Subcutaneous abdominal adipose tissue (tissue), 5 donors: Measurements from ENCODE around the gene OGDHL.

Source experiments
- H3K27ac ChIP-seq: one replicate; pipeline ENCODE4 v1.7.0; 2013; ENCODE audit warnings: low read depth, mild to moderate bottlenecking, inconsistent platforms, low read length, moderate library complexity
- H3K27me3 ChIP-seq, 5 donors: one replicate each; pipeline ENCODE4 v1.7.0; 2013; ENCODE audit warnings: low read length in 5 of 5, inconsistent platforms in 1 of 5; ENCODE audit not compliant: control insufficient read depth in 5 of 5, insufficient read depth in 4 of 5
- H3K36me3 ChIP-seq, 5 donors: one replicate each; pipeline ENCODE4 v1.7.0; 2013; ENCODE audit warnings: low read length in 5 of 5; ENCODE audit not compliant: control insufficient read depth in 5 of 5, insufficient read depth in 5 of 5
- H3K4me1 ChIP-seq, 5 donors: one replicate each; pipeline ENCODE4 v1.7.0; 2013; ENCODE audit warnings: low read length in 5 of 5, mild to moderate bottlenecking in 3 of 5, moderate library complexity in 1 of 5; ENCODE audit not compliant: control insufficient read depth in 5 of 5, insufficient read depth in 5 of 5
- H3K4me3 ChIP-seq, 5 donors: one replicate each; pipeline ENCODE4 v1.7.0; 2013; ENCODE audit warnings: low read length in 5 of 5, low read depth in 1 of 5
- H3K9ac ChIP-seq, 5 donors: one replicate each; pipeline ENCODE4 v1.7.0; 2013; ENCODE audit warnings: low read length in 5 of 5, mild to moderate bottlenecking in 4 of 5, moderate library complexity in 3 of 5
- H3K9me3 ChIP-seq, 5 donors: one replicate each; pipeline ENCODE4 v1.7.0; 2013; ENCODE audit warnings: low read length in 5 of 5; ENCODE audit not compliant: control insufficient read depth in 5 of 5
- donor health status: healthy.
- donor health status: healthy.
- donor health status: healthy.
- donor health status: healthy.
- donor health status: healthy.

The OGDHL gene

DNA sequence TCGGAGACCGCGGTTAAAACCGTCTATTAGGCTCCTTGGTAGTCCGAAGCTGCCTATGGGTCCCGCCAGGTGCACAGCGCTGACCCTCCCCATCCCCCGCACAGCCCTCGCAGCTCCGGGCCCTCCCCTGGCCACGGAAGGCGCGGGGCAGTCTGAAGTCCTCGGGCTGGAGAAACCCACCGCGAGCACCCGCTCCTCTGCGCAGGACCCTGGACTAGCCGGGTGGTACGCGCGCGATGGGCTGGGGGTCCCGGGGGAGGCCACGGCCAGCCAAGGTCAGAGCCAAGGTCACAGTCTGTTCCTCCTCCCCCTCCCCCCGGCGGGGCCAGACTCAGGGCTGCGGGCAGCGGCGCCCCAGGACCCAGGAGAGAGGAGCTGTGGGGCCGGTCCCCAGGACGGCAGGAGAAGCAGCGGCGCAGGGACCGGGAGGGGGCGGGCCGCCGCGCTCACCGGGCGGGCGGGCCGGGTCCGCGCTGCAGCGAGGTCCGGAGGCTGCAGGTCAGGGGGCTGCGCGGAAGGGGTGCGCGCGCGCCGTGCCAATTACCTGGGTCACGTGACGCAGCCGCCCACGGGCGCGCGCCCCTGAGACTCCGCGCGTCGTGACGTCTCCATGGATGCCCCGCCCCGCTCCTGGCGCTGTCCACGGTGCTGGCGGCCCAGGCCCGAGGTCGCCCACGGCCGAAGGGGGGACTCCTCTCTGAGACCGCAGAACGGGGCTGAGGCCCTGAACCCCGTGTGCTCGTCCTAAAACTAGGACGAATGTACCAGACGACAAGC lies at the start of gene OGDHL:
OGDHL (minus strand) TSS at position 535 of the 777 bp plus-strand sequence. CDS start 3,731 bp downstream, outside the sequence.
- Histone ChIP-seq H3K27me3 (peaks cover 10 to 36% (median 21%) of the 10 kb centered on the region in 5 donors), H3K36me3 (no peaks in the 10 kb centered on the region), H3K4me1 (peaks cover 0 to 12% (median 9%) of the 10 kb centered on the region in 5 donors), H3K27ac (no peak within 1 kb of the TSS), H3K9ac (no peak within 1 kb of the TSS), H3K4me3 (peak within 1 kb of the TSS in 4 of 5 donors; percentile 39 to 72 (median 60)), H3K9me3 (peaks cover 2 to 9% (median 7%) of the 10 kb centered on the region in 5 donors)

DNA sequence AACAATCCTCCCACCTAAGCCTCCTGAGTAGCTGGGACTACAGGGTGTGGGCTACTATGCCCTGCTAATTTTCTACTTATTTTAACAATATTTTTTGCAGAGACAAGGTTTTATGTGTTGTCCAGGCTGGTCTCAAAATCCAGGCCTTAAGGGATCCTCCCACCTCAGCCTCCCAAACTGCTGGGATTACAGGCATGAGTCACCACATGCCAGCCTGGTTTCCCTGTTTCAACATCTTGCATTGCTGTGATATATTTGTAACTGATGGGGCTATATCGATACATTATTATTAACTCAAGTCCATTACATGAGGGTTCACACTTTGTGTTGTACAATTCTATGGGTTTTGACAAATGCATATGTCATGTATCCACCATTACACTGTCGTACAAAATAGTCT lies 41.9 kb upstream of the OGDHL start:
- Histone ChIP-seq H3K36me3 (no peaks in the 10 kb centered on the region), H3K4me1 (no peaks in the 10 kb centered on the region), H3K9me3 (peaks cover 0 to 5% (median 0%) of the 10 kb centered on the region in 5 donors), H3K27ac (no peak overlapping the region), H3K9ac (no peak overlapping the region), H3K4me3 (no peak overlapping the region), H3K27me3 (no peaks in the 10 kb centered on the region)

DNA sequence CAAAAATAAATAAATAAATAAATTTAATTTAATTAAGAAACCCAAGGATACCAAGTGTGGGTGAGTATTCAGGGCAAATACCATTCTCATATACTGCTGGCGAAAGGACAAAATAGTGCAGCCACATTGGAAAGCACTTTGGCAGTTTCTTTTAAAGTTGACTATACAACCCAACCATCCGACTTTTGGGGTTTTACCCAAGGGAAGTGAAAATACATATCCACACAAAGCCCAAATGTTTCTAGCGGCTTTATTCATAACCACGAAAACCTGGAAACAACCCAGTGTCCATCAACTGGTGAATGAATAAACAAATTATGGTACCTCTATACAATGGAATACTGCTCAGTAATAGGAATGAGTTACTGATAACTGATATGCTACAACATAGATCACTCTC lies 36.2 kb upstream of the OGDHL start:
- H3K4me1 ChIP-seq = no peaks in the 10 kb centered on the region
- H3K9me3 ChIP-seq = no peaks in the 10 kb centered on the region
- H3K27ac ChIP-seq = no peak overlapping the region
- no peak overlapping the region for H3K9ac ChIP-seq
- H3K4me3 ChIP-seq = no peak overlapping the region
- H3K27me3 ChIP-seq = no peaks in the 10 kb centered on the region
- H3K36me3 ChIP-seq = no peaks in the 10 kb centered on the region

DNA sequence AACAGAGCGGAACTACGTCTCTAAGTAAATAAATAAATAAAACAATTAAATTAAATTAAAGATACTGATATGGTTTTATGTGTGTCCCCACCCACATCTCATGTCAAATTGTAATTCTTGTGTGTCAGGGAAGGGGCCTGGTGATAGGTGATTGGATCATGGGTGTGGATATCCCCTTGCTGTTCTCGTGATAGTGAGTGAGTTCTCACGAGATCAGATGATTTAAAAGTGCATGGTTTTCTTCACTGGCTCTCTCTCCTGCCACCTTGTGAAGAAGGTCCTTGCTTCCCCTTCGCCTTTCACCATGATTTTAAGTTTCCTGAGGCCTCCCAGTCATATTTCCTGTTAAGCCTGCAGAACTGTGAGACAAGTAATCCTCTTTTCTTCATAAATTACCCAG lies 29.0 kb upstream of the OGDHL start:
- H3K9me3 ChIP-seq = no peaks in the 10 kb centered on the region
- H3K27ac ChIP-seq = no peak overlapping the region
- no peaks in the 10 kb centered on the region for H3K4me1 ChIP-seq
- H3K36me3 ChIP-seq = no peaks in the 10 kb centered on the region
- no peak overlapping the region for H3K9ac ChIP-seq
- no peaks in the 10 kb centered on the region for H3K27me3 ChIP-seq
- H3K4me3 ChIP-seq = no peak overlapping the region

DNA sequence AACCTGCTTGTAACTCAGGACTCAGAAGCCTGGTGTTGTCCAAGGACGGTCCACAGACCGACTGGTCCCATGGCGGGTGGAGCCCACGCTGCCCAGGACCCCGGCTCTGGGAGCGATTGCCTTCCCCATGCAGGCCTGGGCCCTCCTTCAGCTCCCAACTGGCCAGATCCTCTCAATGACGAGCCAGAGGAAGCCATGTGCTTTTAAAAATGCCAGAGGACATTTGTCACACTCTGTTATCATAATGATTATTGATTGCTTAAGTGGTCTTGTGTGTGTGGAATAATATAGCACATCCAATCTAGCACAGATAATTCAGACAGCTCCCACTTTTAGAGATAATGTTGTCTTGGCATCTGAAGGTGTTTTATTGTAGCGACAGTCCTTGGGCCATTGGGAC lies 22.6 kb upstream of the OGDHL start:
- Histone ChIP-seq H3K27me3 (peaks cover 0 to 3% (median 0%) of the 10 kb centered on the region in 5 donors), H3K27ac (no peak overlapping the region), H3K36me3 (no peaks in the 10 kb centered on the region), H3K9ac (no peak overlapping the region), H3K4me1 (no peaks in the 10 kb centered on the region), H3K4me3 (no peak overlapping the region), H3K9me3 (no peaks in the 10 kb centered on the region)

DNA sequence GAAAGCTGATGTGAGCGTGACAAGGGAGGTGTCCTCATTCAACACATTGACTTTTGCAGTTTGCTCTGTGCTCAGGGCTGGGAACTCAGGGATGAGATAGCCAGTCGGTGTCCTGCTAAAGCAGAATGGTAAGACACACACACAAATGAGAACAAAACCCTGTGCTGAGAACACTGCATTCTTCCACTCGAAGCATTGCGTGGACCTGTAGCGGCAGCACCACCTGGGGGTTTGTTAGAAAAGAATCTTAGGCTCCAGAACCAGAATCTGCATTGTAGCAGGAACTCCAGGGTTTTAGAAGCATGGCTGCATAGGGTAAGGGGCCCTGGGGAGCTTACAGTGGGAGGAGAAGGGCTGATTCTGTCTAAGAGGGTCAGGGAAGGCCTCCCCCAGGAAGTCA lies 21.5 kb upstream of the OGDHL start:
- H3K9me3 ChIP-seq = no peaks in the 10 kb centered on the region
- H3K9ac ChIP-seq = no peak overlapping the region
- H3K27me3 ChIP-seq = peaks cover 0 to 3% (median 0%) of the 10 kb centered on the region in 5 donors
- H3K4me1 ChIP-seq = no peaks in the 10 kb centered on the region
- no peak overlapping the region for H3K27ac ChIP-seq
- no peaks in the 10 kb centered on the region for H3K36me3 ChIP-seq
- no peak overlapping the region for H3K4me3 ChIP-seq

DNA sequence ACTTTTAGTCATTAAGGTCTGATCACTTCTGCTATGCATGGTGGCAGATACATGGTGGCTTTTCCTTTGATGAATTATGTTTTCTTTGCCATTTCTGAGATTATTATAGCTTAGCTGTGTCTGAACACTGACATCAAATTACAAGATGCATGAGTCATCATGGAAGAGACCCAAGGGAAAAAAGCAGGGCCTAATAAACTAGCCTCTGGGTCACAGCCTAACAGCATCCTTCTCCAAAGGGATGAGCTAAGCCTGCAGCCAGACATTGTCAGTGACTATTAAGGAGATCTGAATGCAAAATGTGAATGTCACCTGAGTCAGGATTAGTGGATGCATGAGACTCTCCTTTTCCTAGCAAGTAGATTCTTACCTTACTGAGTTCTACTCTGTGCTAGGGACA lies 19.1 kb upstream of the OGDHL start:
- no peaks in the 10 kb centered on the region for H3K4me1 ChIP-seq
- no peak overlapping the region for H3K4me3 ChIP-seq
- no peak overlapping the region for H3K9ac ChIP-seq
- peaks cover 0 to 3% (median 0%) of the 10 kb centered on the region in 5 donors for H3K27me3 ChIP-seq
- peaks cover 0 to 3% (median 0%) of the 10 kb centered on the region in 5 donors for H3K9me3 ChIP-seq
- no peak overlapping the region for H3K27ac ChIP-seq
- H3K36me3 ChIP-seq = no peaks in the 10 kb centered on the region

DNA sequence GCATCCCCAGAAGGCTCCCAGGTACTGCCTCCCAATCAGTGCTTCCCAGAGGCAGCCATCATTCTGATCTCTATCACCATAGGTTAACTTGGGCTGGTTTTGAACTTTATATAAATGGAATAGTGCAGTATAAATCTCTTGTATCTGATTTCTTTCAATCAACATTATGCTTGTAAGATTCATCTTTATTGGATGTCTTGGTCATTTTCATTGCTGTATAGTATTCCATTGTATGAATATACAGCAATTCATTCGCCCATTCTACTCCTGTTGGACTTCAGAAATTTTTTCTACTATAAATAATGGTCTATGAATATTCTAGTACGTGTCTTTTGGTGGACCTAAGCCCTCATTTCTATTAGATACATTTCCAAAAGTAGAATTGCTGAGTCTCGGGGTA lies 16.1 kb upstream of the OGDHL start:
- Histone ChIP-seq H3K27me3 (peaks cover 0 to 3% (median 2%) of the 10 kb centered on the region in 5 donors), H3K4me1 (no peaks in the 10 kb centered on the region), H3K27ac (no peak overlapping the region), H3K9me3 (peaks cover 0 to 3% (median 0%) of the 10 kb centered on the region in 5 donors), H3K9ac (no peak overlapping the region), H3K4me3 (no peak overlapping the region), H3K36me3 (no peaks in the 10 kb centered on the region)

DNA sequence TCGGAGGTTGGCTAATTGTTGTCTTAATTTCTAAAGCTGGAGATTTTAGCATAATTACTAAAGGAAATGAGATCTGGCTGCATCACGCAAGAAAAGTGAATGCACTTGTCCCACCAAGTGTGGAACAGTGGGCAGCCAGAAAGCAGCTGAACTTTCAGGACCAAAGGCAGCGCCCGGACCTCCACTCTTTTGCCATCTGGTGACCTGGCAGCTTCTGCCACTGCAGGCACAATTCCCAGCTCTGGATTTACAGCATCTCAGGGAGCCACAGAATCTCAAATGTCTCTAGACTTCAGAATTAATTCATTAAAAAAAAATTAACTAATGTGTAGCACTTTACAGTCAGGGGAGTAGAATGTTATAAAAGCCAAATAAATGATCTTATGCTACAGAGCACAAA lies 14.7 kb upstream of the OGDHL start:
- Histone ChIP-seq H3K36me3 (no peaks in the 10 kb centered on the region), H3K4me3 (no peak overlapping the region), H3K9me3 (peaks cover 0 to 3% (median 0%) of the 10 kb centered on the region in 5 donors), H3K4me1 (no peaks in the 10 kb centered on the region), H3K27me3 (peaks cover 0 to 2% (median 0%) of the 10 kb centered on the region in 5 donors), H3K9ac (no peak overlapping the region), H3K27ac (no peak overlapping the region)

DNA sequence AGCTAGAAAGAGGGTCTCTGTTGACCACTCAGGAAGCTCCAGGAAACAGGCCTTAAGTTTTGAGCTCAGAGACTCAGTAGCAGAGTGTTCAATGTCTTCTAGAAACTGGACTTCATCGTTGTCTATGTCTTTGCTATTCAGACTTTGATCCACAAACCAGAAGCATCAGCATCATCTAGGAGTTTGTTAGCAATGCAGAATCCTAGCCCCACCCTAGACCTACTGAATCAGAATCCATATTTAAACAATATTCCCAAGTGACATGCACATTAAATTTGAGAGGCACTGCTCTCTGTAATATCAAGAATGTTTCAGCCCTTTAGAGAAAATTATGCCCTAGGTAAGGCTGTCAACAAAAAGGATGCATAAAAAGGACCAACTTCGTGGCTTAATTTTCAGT lies 12.9 kb upstream of the OGDHL start:
- peaks cover 2 to 4% (median 3%) of the 10 kb centered on the region in 5 donors for H3K27me3 ChIP-seq
- no peaks in the 10 kb centered on the region for H3K4me1 ChIP-seq
- H3K27ac ChIP-seq = no peak overlapping the region
- H3K36me3 ChIP-seq = no peaks in the 10 kb centered on the region
- peaks cover 0 to 3% (median 0%) of the 10 kb centered on the region in 5 donors for H3K9me3 ChIP-seq
- H3K4me3 ChIP-seq = no peak overlapping the region
- no peak overlapping the region for H3K9ac ChIP-seq
